Limb (tissue), 2 donors: ENCODE measurements around the gene CHST11.

Experiments used
- DNase-seq, 2 donors: peaks; one replicate each; pipeline ENCODE4 v3.0.0-alpha.2; 2016; ENCODE audit errors: extremely low spot score in 2 of 2

The CHST11 gene

GRCh38 chr12:104480826-104481440 lies 24.2 kb downstream of the CHST11 start:
- no peak for DNase-seq

GRCh38 chr12:104482113-104482512 lies 25.4 kb downstream of the CHST11 start:
- DNase-seq = no peak

- no peak for DNase-seq
Observed at GRCh38 chr12:104482748-104483147, 26.0 kb downstream of the CHST11 start.

GRCh38 chr12:104484079-104484478 lies 27.3 kb downstream of the CHST11 start:
- no peak for DNase-seq

- no peak for DNase-seq
Observed at GRCh38 chr12:104485651-104486362, 29.1 kb downstream of the CHST11 start.

- no peak for DNase-seq
Observed at GRCh38 chr12:104486363-104486750, 29.6 kb downstream of the CHST11 start.

GRCh38 chr12:104486943-104487819 lies 30.4 kb downstream of the CHST11 start:
- DNase-seq = no peak

- DNase-seq = no peak
Observed at GRCh38 chr12:104488374-104488773, 31.6 kb downstream of the CHST11 start.

GRCh38 chr12:104490186-104490585 lies 33.4 kb downstream of the CHST11 start:
- DNase-seq = no peak

GRCh38 chr12:104490850-104491249 lies 34.1 kb downstream of the CHST11 start:
- no peak for DNase-seq

GRCh38 chr12:104493496-104493895 lies 36.7 kb downstream of the CHST11 start:
- DNase-seq = no peak

GRCh38 chr12:104494137-104494792 lies 37.5 kb downstream of the CHST11 start:
- no peak for DNase-seq

GRCh38 chr12:104494793-104495158 lies 38.0 kb downstream of the CHST11 start:
- DNase-seq = no peak

- no peak for DNase-seq
Observed at GRCh38 chr12:104495786-104496185, 39.0 kb downstream of the CHST11 start.

- peak in 1 of 2 donors; percentile 25 for DNase-seq
Observed at GRCh38 chr12:104496336-104496735, 39.6 kb downstream of the CHST11 start.

- no peak for DNase-seq
Observed at GRCh38 chr12:104498211-104498801, 41.6 kb downstream of the CHST11 start.

- no peak for DNase-seq
Observed at GRCh38 chr12:104499668-104500332, 43.1 kb downstream of the CHST11 start.

GRCh38 chr12:104501115-104501514 lies 44.4 kb downstream of the CHST11 start:
- no peak for DNase-seq

GRCh38 chr12:104501660-104502059 lies 44.9 kb downstream of the CHST11 start:
- no peak for DNase-seq

- DNase-seq = no peak
Observed at GRCh38 chr12:104502217-104502616, 45.5 kb downstream of the CHST11 start.

- DNase-seq = no peak
Observed at GRCh38 chr12:104502638-104503037, 45.9 kb downstream of the CHST11 start.
